NCI-H2171 (cell line): ENCODE data around the gene ZNF518B.

ENCODE experiments used
- DNase-seq: peaks from one replicate; lab custom pipeline; 2025; lab: John Stamatoyannopoulos, UW

The ZNF518B gene

GRCh38 chr4:10457255-10457801 lies at the start of gene ZNF518B:
Gene ZNF518B, minus strand, starts transcription at chr4:10457426. Its CDS starts 11,098 bp downstream, at chr4:10446328.
- peak; percentile 25 for DNase-seq

- DNase-seq, result no peak
Observed at GRCh38 chr4:10506077-10506476, 48.9 kb upstream of the ZNF518B start.

- DNase-seq, result no peak
Observed at GRCh38 chr4:10504570-10505179, 47.4 kb upstream of the ZNF518B start.

GRCh38 chr4:10502717-10503116 lies 45.5 kb upstream of the ZNF518B start:
- DNase-seq, result no peak

- DNase-seq, result no peak
Observed at GRCh38 chr4:10500776-10501175, 43.5 kb upstream of the ZNF518B start.

- DNase-seq, result no peak
Observed at GRCh38 chr4:10496200-10496599, 39.0 kb upstream of the ZNF518B start.

- no peak for DNase-seq
Observed at GRCh38 chr4:10495651-10496050, 38.4 kb upstream of the ZNF518B start.

- no peak for DNase-seq
Observed at GRCh38 chr4:10492464-10492863, 35.2 kb upstream of the ZNF518B start.

GRCh38 chr4:10491401-10491800 lies 34.2 kb upstream of the ZNF518B start:
- DNase-seq, result no peak

- no peak for DNase-seq
Observed at GRCh38 chr4:10490996-10491395, 33.8 kb upstream of the ZNF518B start.

- DNase-seq, result no peak
Observed at GRCh38 chr4:10482913-10483312, 25.7 kb upstream of the ZNF518B start.

- no peak for DNase-seq
Observed at GRCh38 chr4:10480616-10481015, 23.4 kb upstream of the ZNF518B start.

- DNase-seq, result no peak
Observed at GRCh38 chr4:10478621-10479020, 21.4 kb upstream of the ZNF518B start.

GRCh38 chr4:10470505-10470904 lies 13.3 kb upstream of the ZNF518B start:
- no peak for DNase-seq

- no peak for DNase-seq
Observed at GRCh38 chr4:10466161-10466560, 8.9 kb upstream of the ZNF518B start.

- no peak for DNase-seq
Observed at GRCh38 chr4:10462876-10463275, 5.7 kb upstream of the ZNF518B start.

GRCh38 chr4:10461850-10462400 lies 4.7 kb upstream of the ZNF518B start:
- no peak for DNase-seq

GRCh38 chr4:10461091-10461849 lies 4.0 kb upstream of the ZNF518B start:
- peak; percentile 25 for DNase-seq

GRCh38 chr4:10460313-10461047 lies 3.3 kb upstream of the ZNF518B start:
- DNase-seq, result no peak

GRCh38 chr4:10459305-10459704 lies 2.1 kb upstream of the ZNF518B start:
- DNase-seq, result no peak

GRCh38 chr4:10458177-10458576 lies 951 bp upstream of the ZNF518B start:
- no peak for DNase-seq

- DNase-seq, result peak; percentile 26
Observed at GRCh38 chr4:10456595-10457254, 501 bp downstream of the ZNF518B start.
